OCI-LY3 (cell line): ENCODE measurements around the gene PCED1B.

Experiments used
- EZH2phosphoT487 ChIP-seq: fragments of 200-600 bp; shearing (Covaris generic); IDR thresholded peaks from 2 replicates; pipeline ENCODE4 v1.6.1; 2018; ENCODE audit warnings: antibody characterized with exemption, mixed run types, low read depth
- TF ChIP-seq, protein P1 (sequence below): fragments of 200-600, 300-600 bp; sonication (generic); IDR thresholded peaks from 2 replicates; pipeline ENCODE4 v1.5.1; 2014; ENCODE audit warnings: antibody characterized with exemption, low read length, low read depth

DNA sequence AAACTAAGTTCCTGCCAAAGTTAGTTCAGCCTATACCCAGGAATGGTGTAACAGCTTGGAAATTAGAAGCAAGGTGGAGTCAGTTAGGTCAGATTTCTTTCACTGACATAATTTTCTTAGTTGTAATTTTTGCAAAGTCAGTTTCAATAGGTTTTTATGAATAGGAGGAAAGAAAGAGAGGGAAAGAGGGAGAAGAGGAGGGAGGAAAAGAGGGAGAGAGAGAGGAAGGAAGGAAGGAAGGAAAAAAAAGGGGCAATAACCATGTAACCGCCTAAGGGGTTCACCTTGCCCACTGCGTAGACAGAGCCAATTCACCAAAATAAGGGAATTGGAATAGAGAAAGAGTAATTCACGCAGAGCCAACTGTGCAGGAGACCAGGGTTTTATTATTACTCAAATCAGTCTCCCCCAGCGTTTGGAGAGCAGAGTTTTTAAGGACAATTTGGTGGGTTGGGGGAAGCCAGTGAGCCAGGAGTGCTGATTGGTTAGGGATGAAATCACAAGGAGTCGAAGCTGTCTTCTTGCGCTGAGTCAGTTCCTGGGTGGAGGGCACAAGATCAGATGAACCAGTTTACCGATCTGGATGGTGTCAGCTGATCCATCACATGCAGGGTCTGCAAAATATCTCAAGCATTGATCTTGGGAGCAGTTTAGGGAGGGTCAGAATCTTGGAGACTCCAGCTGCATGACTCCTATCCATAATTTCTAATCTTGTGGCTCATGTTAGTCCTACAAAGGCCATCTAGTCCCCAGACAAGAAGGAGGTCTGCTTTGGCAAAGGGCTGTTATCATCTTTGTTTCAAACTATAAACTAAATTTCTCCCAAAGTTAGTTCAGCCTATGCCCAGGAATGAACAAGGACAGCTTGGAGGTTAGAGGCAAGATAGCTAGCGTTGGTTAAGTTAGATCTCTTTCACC lies 126.4 kb downstream of the PCED1B start:
- TF ChIP-seq, protein P1, sequence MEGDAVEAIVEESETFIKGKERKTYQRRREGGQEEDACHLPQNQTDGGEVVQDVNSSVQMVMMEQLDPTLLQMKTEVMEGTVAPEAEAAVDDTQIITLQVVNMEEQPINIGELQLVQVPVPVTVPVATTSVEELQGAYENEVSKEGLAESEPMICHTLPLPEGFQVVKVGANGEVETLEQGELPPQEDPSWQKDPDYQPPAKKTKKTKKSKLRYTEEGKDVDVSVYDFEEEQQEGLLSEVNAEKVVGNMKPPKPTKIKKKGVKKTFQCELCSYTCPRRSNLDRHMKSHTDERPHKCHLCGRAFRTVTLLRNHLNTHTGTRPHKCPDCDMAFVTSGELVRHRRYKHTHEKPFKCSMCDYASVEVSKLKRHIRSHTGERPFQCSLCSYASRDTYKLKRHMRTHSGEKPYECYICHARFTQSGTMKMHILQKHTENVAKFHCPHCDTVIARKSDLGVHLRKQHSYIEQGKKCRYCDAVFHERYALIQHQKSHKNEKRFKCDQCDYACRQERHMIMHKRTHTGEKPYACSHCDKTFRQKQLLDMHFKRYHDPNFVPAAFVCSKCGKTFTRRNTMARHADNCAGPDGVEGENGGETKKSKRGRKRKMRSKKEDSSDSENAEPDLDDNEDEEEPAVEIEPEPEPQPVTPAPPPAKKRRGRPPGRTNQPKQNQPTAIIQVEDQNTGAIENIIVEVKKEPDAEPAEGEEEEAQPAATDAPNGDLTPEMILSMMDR: no peak
- no peak for TF ChIP-seq EZH2phosphoT487
